SHP77 treated with DMSO at 0.1 percent for 48 hours (cell line): ENCODE data around the gene KIN.
"Not testable (repeated sequence)": the region's sequence is repeated elsewhere in the genome, so short reads cannot be mapped to it uniquely, and the experiment has no call there.

Source experiments
- DNase-seq: peaks from one replicate; lab custom pipeline; 2025; lab: John Stamatoyannopoulos, UW

KIN gene, protein sequence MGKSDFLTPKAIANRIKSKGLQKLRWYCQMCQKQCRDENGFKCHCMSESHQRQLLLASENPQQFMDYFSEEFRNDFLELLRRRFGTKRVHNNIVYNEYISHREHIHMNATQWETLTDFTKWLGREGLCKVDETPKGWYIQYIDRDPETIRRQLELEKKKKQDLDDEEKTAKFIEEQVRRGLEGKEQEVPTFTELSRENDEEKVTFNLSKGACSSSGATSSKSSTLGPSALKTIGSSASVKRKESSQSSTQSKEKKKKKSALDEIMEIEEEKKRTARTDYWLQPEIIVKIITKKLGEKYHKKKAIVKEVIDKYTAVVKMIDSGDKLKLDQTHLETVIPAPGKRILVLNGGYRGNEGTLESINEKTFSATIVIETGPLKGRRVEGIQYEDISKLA

DNA sequence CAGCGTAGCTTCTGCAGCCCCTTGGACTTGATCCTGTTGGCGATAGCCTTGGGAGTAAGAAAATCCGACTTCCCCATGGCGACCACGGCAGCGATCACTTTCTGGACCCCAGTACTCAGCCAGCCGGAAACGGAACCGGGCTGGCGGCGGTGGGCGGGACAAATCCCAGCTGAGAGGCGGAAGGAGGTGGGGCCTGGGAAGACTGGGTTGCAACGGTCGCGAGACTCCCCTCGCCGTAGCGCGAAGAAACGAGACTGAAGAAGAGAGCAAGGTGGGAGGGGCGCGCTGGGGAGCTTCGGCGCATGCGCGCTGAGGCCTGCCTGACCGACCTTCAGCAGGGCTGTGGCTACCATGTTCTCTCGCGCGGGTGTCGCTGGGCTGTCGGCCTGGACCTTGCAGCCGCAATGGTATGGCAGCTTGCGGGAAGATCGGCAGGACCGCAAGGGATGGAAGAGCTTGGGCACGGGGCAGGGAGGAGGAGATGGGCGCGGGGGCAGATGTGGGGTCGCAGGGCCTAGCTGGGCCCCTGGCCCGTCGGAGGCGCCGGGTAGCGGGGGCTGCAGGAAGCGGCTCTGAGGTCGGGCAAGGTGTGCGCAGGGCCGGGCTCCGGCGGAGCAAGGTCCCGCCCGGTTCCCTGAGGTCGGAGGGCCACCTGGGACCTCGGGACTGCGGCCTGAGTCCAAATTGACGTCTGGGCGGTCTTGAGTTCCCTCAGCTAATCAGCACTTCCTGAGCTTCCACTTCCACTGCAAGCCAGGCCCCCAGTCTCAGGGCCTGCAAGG, at the start of gene KIN, which contains the start of gene ATP5F1C:
TSS of gene KIN (minus strand) at position 137 of the 782 bp plus-strand sequence. CDS start at position 77, 60 bp downstream.
TSS of gene ATP5F1C (plus strand) at position 321 of the 782 bp plus-strand sequence. CDS start at position 352, 31 bp downstream.
- peak; percentile 80 for DNase-seq

DNA sequence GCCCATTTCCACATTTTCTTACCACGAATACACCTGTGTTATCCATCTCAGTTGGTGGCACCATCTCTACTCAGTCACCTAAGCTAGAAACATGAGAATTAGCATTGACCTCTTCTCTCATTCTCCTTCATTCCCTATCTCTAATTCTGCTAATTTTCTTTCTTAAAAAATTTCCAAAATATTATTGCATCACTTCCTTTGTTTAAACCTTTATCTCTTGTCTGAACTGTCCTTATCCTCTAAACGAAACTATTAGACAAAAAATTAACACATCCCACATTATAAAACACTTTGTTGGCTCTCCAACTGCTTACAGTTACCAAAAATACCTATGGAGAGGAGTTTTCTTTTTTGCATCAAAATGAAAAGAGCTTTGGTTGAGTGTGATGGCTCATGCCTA, 48.8 kb upstream of the KIN start:
- no peak for DNase-seq

DNA sequence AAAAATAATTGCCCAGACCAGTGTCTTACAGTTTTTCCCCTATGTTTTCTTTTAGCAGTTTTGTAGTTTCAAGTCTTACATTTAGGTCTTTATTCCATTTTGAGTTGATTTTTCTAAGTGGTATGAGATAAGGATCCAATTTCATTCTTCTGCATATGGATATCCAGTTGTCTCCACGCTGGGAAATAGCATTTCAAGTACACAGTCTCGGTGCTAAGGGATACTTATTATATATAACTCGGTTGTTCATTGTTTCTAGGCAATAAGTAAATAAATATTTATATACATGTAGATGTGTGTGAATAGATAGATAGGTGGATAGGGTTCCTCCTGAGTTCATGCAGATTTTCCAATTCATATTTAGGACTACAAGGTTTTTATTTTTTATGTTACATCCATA, 46.5 kb upstream of the KIN start:
- DNase-seq = no peak

DNA sequence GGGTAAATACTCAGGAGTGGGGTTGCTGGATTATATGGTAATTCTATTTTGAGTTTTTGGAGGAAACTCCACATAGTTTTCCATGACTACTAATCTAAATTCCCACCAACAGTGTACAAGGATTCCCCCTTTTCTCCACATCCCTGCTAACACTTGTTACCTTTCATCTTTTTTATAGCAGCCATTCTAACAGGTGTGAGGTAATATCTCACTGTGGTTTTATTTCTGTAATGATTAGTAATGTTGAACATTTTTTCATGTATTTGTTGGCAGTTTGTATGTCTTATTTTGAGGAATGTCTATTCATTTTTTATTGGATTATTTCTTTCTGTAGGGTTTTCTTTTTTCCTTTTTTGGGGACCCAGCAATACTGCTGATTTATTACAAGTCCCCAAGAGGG, 45.4 kb upstream of the KIN start:
- DNase-seq = no peak

DNA sequence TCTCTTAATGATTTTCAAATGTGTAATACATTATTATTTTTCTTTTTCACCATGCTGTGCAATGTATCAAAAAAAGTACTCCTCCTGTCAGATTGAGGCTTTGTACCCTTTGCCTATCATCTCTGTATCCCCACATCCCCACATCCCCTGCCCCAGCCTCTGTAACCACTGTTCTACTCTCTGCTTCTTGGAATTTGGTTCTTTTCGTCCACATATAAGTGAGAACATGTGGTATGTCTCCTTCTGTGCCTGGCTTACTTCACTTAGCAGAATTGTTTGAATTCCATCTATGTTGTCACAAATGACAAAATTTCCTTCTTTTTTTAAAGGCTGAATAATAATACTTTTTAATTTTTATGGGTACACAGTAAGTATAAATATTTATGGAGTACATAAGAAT, 44.3 kb upstream of the KIN start:
- DNase-seq = no peak

DNA sequence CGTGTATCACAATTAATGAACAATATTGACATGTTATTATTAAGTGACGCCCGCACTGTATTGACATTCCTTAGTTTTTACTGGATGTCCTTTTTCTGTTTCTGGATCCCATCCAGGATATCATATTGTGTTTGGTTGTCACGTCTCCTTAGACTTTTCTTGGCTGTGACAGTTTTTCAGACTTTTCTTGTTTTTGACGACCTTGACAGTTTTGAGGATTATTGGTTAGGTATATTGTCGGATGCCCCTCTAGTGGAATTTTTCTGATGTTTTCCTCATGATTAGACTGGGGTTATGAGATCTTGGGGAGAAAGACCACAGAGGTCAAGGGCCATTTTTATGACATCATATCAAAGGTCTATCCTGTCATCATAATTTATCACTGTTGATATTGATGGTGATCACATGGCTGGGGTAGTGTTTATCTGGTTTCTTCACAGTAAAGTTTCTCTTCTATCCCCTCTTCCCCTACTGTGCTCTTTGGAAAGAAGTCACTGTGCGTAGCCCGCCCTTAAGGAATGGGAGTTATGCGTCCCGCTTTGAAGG, 41.6 kb upstream of the KIN start:
- no peak for DNase-seq

DNA sequence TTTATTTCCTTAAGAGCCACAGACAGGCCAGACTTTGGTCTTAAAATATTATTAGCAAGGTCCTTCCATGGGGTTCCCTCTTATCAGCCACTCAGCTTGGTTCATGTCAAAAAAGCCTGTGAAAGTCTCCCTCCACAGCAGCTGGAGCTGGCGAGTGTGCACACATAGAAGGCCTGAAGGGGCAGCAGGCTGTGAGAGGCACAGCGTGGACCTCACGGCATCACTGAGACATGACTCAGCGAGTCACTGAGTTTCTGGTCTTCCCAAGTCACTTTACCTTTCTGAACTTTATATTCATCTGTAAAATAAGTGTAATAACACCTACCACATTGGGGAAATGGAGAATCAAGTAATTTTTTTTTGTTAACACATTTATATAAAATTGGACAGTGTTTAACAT, 39.2 kb upstream of the KIN start:
- DNase-seq = no peak

DNA sequence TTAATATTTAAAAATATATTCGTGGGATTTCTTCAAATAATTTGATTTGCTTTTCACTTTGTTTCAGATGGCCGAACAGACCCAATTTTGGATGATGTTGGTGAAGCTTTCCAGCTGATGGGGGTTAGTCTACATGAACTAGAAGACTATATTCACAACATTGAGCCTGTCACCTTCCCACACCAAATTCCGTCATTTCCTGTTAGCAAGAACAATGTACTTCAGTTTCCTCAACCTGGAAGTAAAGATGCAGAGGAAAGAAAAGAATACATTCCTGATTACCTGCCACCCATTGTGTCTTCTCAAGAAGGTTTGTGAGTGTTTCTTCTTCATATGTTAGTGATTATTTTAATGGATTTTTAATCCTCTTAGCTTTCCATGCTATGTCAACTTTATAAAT, 36.5 kb upstream of the KIN start:
- DNase-seq = no peak

DNA sequence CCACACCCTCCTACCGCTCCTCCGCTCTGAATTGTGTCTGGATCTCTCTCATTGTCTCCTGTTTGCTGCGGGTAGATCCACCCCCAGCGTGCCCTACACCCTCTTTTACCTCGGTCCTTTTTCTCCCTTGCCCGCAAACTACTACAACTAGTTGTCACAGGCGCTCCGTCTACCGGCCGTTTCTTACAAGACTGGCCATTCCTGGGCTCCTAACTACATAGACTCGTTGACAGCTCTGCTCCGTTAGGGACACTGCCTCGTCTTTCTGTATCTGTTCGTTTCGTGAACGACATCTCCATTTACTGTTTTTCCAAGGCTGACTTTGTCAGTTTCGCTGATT, 31.3 kb upstream of the KIN start:
- DNase-seq = no peak

DNA sequence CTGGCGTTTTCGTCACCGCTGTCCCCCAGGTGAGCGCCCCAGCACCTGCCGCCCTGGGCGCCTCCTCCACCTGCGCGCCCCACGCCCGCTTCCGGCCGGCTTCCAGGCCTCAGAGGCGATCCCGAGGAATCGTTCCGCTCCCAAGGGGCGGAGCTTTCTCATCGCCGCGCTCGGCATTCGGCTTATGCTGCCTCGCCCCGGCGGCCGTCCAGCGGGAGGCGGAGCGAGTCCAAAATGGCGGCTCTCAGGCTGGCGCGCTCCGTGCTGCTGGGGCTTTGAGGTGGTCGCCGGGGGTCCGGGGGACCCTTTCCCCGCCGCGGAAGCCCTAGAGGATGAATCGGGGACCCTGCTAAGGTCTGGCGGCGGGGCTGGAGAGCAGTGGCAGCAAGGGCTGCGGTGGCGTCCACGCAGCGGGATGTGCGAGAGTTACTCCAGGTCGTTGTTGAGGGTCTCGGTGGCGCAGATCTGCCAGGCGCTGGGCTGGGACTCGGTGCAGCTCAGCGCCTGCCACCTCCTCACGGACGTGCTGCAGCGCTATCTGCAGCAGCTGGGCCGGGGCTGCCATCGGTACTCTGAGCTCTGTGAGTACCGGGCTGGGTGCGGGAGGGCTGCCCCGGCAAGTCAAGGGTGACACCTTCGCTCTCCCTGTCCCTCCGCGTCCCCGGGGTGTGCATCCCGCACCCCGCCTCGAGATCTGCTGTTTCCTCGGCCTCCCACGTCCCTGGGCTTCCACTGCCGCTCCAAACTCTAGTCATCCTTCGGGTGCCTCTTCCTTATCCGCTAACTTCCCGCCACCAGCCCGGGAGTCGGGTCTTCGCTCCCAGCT, 30.7 kb upstream of the KIN start, which contains the start of gene TAF3:
TSS of gene TAF3 (plus strand) at position 211 of the 826 bp plus-strand sequence. CDS start at position 416, 205 bp downstream.
- peak; percentile 71 for DNase-seq

DNA sequence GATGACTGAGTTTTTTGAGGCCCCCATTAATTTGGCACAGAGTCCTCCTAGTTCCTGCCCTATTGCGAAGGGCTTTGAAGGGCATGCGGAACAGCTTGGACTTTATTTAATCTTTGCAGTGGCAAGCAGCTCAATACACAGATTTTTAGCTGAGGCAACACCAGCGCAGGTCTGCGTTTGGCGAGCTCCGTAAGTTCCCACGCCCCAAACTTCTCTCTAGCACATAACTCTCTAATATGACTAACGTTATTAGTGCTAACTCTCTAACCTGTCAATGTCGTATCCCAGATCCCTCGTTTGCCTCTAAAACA, 30.1 kb upstream of the KIN start:
- DNase-seq = no peak

DNA sequence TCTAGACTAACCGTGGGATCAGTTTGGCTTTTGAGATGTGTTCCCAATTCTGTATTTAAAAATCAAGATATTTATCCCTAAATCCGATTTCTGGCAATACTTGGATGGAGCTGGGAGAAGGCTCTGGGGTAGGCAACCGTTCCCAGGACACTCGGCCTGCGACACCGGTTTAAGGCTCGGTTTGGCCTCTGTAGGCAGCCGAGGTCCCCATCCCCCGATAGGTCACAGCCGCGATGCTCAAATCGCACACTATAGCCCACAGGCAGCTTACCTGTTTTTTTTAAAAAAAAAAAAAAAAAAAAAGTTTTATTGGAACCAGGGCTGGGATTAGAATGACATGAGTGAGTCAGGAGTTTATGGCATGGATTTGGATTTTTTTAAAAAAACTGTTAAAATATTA, 29.8 kb upstream of the KIN start:
- DNase-seq = no peak

DNA sequence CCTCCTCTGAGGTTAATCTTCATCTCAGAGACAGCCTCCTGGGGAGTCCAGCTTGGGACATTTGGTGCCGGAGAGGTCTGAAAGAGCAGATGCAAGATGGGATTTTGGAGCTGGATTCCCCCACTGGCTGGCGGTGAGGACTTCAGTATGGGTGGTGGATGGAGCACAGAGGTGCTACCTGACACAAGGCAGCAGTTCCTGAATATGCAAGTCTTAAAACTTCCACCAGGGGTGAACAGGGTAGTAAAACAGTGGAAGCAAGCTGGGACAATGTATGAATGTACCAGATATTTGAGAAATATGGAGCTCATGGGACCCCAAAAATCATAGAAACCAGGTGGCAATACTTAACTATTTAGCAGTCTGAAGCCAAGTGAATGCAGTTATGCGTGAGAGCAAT, 25.7 kb upstream of the KIN start:
- no peak for DNase-seq

DNA sequence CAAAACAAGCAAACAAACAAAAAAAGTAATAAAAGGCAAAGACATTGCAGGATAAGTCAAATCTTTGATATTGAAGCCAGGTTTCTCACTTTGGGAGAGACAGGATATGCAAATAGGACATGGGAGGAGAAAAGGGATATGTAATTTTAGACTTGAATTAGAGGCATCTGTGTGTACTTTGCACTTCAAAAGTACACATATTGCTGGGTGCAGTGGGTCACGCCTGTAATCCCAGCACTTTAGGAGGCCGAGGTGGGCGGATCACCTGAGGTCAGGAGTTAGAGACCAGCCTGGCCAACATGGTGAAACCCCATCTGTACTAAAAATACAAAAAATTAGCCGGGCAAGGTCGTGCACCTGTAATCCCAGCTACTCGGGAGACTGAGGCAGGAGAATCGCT, 23.9 kb upstream of the KIN start:
- DNase-seq = not testable (repeated sequence)

DNA sequence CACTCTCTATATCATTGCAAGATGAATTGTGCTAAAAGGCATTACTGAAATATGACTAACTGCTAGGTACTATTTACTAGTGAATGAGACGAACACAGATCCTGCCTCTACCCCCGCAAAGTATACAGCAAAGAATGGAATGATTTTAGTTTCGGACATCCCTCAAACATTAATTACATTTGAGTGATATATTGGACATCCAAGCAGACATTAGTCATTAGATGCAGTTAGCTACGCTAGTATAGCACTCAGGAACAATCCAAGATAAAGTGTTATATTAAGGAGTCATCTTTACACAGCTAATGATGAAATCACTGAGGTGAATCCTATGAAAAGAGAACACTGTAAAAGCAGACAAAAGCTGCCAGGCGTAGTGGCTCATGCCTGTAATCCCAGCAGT, 23.2 kb upstream of the KIN start:
- no peak for DNase-seq

DNA sequence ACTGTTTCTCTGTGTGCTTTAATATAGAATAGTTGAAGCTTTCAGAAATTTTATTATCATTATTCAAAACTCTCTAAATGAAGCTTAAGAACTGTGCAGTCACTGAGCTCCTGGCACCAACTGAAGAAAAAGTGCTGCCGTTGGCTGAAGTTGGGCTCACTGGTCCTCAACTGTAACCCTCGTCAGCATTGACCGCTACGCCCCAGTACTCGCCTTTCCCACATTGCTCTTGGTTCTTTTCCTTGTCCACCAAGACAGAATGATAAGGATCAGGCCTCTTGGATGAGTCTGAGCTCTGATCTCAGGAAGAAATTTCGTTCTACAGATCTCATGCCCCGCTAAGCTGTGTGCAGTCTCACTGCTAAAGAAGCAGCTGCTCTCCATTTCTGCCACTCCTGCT, 22.6 kb upstream of the KIN start:
- no peak for DNase-seq

DNA sequence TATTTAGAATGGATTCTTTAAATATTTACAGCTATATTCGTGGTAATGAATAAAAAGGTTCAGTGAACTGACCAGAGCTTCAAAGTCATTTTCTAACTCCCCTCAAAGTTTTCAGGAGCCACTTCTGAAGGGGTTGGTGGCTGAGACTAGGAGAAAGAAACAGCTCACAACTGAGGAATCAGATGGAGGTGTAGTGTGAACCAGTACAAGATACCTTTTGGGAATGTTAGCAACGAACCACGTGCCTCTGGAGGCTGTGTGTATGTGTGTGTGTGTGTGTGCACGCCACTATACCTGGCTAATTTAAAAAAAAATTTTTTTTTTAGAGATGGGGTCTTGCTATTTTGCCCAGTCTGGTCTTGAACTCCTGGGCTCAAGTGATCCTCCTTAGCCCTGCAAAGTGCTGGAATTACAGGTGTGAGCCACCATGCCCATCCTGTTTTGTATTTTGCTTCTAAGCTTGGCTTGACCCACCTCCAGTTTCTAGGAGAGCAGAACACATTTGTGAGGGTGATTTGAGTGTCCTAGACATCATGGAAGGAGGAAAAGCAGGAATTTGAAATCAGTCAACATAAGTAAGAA, 21.0 kb upstream of the KIN start:
- DNase-seq = no peak

DNA sequence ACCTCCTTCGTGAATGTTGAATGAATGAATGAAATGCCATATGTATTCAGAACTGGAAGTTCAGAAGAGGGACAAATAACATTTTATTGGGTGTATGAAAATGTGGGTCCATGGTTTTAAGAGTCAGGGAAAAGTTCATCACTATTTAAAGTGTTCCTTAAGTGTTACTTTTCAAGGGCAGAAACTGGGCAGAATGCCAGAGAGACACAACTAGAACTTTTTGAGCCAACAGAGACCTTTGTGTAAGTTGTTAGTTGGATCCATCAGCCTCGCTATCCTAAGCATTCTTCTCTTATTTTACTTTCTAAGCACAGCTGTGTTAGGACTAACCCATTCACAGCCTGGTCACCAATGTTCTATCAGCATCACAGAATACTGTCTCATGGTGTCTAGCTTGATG, 16.9 kb upstream of the KIN start:
- DNase-seq = no peak

DNA sequence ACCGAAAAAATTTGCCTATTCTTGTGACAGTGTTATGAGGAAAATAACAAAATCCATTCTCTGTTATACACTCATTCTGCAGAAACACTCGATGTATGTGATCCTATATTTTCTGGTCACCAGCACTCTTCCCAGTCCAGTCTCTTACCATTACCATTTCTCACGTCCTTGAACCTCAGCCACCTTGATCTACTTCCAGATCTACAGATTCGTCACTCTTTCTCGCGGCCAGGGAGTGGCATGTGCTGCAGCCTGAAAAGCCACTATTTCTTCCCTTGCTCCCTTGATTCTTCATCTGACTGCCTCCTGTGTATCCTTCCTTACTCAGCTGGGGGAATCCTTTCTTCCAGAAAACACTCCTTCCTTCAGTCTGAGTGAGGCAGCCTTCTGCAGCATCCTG, 16.4 kb upstream of the KIN start:
- DNase-seq = no peak

DNA sequence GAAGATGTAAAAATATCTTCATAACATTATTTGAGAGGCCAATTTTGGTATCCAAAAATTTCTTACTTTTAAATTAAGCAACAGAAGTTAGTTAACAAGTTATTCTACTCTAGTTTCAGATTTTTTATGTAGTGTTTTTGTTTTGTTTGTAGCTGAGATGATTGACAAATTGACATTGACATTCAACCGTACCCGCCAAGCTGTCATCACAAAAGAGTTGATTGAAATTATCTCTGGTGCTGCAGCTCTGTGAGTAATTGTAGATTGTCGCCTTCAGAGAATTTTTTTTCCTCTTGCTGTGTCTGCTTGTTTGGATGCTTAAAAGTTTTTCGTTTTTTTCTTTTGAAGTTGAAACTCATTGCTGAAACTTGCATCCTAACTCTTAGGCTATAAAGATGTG, 14.8 kb upstream of the KIN start:
- no peak for DNase-seq

DNA sequence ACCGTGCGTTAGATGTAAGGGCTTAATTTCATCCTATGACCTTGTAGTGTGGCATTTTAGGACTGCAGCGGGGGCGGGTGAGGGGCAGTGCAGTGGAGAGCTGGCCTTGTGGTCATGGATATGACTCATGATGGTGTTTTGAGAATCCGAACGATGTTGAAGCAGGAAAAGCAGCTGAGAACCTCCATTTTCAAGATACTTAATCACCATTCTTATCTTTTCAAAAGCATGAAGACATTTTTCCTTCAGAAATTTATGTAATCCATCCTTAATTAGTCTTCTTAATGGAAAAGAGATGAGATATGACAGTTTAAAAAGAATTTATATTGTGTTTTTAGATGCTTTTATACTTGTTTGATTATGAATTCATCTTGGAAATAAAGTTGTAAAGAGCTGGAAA, 9.8 kb upstream of the KIN start:
- DNase-seq = no peak

DNA sequence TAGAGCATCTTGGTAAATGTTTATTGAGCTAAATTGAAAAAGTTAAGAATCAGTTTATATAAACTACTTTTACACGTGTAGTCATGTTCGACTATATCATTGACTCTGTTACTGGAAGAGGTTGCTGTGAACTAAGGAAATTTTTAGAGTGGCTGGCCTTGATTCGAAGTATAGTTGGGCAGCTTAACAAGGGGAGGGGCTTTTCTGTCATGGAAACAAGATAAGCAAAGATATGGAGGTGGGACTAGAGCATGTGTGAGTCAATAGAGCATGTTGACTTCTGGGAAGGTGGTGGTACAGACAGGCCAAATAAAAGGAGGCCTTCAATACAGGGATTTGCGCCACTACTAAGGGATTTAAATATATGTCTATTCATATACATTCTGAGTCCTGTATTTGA, 7.8 kb upstream of the KIN start:
- no peak for DNase-seq
